BLaER1 (cell line): Measurements from ENCODE around the gene IGF1R.

Source experiments
- H3K27ac ChIP-seq: shearing (Covaris generic); formaldehyde crosslinking; 2 replicates; pipeline ENCODE4 v1.8.1; 2022
- H3K27me3 ChIP-seq: shearing (Covaris generic); formaldehyde crosslinking; 2 replicates; pipeline ENCODE4 v1.8.1; 2022
- H3K36me3 ChIP-seq: shearing (Covaris generic); formaldehyde crosslinking; 2 replicates; pipeline ENCODE4 v1.8.1; 2022
- H3K4me1 ChIP-seq: shearing (Covaris generic); formaldehyde crosslinking; 2 replicates; pipeline ENCODE4 v1.8.1; 2022
- H3K4me2 ChIP-seq: shearing (Covaris generic); formaldehyde crosslinking; 2 replicates; pipeline ENCODE4 v1.8.1; 2022
- H3K4me3 ChIP-seq: shearing (Covaris generic); formaldehyde crosslinking; 2 replicates; pipeline ENCODE4 v1.8.1; 2022
- H3K9ac ChIP-seq: shearing (Covaris generic); formaldehyde crosslinking; 2 replicates; pipeline ENCODE4 v1.8.1; 2022
- H3K9me3 ChIP-seq: shearing (Covaris generic); formaldehyde crosslinking; 2 replicates; pipeline ENCODE4 v1.8.1; 2022
- H4K20me1 ChIP-seq: shearing (Covaris generic); formaldehyde crosslinking; 2 replicates; pipeline ENCODE4 v1.8.1; 2022
- Cebpa-rat ChIP-seq: shearing (Covaris generic); IDR thresholded peaks from 2 replicates; pipeline ENCODE4 v1.8.1; 2022

IGF1R gene

DNA sequence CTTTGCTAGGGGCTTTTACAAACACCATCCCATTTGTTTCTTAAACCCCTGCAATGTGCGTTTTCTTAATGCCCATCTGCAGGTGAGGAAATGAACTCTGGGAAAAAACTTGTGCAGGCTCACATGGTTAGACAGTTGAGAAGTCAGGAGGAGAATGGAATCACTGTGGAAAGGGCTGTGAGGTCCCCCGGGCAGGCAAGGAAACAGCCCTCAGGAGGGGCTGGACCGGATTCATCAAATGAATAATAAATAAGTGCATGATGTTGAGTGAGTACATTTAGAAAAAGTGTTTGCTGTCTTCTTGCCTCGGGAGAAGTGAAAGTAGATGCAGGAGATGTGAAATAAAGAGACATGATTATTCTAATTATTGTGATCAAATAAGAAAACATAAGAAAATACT is 282.7 kb downstream of the IGF1R start:
- no peak overlapping the region for H3K4me3 ChIP-seq
- H3K27ac ChIP-seq: no peak overlapping the region
- no peak for TF ChIP-seq Cebpa-rat
- no peaks in the 10 kb centered on the region for H3K4me1 ChIP-seq
- H3K4me2 ChIP-seq: no peak overlapping the region
- peaks cover 98% of the 10 kb centered on the region for H3K36me3 ChIP-seq
- peaks cover 10% of the 10 kb centered on the region; the same call in 1 of the 2 replicates for H4K20me1 ChIP-seq
- no peaks in the 10 kb centered on the region for H3K9me3 ChIP-seq
- no peaks in the 10 kb centered on the region for H3K27me3 ChIP-seq
- no peak overlapping the region for H3K9ac ChIP-seq

DNA sequence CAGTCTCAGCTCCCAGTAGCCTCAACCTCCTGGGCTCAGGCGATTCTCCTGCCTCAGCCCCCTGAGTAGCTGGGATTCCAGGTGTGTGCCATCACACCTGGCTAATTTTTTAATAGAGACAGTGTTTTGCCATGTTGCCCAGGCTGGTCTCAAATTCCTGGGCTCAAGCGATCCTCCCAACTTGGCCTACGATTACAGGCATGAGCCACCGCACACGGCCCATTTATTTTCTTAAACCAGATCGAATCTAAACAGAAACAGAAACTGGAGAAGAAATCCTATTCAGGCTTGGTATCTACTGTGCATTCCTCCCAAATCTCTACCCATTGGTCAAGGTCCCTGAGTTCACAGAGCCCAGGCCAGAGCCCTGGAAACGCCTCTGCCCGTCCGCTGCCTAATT is 285.1 kb downstream of the IGF1R start:
- no peak overlapping the region for H3K4me2 ChIP-seq
- H4K20me1 ChIP-seq: peaks cover 3% of the 10 kb centered on the region; the same call in 1 of the 2 replicates
- H3K27ac ChIP-seq: no peak overlapping the region
- H3K27me3 ChIP-seq: no peaks in the 10 kb centered on the region
- no peak for TF ChIP-seq Cebpa-rat
- peaks cover 100% of the 10 kb centered on the region for H3K36me3 ChIP-seq
- no peaks in the 10 kb centered on the region for H3K4me1 ChIP-seq
- H3K9me3 ChIP-seq: no peaks in the 10 kb centered on the region
- no peak overlapping the region for H3K4me3 ChIP-seq
- H3K9ac ChIP-seq: no peak overlapping the region

DNA sequence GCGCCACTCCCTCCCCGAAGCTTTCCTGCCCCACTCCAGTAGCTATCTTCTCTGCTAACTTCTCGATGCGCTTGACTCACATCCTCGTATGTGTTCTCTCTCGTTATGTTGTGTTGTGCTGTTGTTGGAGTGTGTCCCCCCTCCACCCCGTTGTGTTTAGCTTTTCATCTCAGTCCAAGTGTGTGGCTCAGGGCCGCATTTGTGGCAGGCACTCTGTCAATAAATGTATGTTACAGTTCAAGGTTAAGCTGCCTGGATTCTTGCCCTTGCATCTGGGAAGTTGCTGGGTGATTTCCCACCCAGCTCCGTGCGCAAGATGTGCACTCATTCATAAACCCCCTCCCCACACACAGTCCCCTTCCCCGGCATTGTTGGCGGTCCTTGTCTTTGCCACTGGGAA is 287.4 kb downstream of the IGF1R start:
- Histone ChIP-seq H3K36me3 (peaks cover 100% of the 10 kb centered on the region), H3K27me3 (no peaks in the 10 kb centered on the region), H3K4me3 (no peak overlapping the region), H3K9me3 (no peaks in the 10 kb centered on the region), H3K27ac (no peak overlapping the region), H3K4me2 (no peak overlapping the region), H3K4me1 (no peaks in the 10 kb centered on the region), H3K9ac (no peak overlapping the region), H4K20me1 (no peaks in the 10 kb centered on the region)
- no peak for TF ChIP-seq Cebpa-rat

DNA sequence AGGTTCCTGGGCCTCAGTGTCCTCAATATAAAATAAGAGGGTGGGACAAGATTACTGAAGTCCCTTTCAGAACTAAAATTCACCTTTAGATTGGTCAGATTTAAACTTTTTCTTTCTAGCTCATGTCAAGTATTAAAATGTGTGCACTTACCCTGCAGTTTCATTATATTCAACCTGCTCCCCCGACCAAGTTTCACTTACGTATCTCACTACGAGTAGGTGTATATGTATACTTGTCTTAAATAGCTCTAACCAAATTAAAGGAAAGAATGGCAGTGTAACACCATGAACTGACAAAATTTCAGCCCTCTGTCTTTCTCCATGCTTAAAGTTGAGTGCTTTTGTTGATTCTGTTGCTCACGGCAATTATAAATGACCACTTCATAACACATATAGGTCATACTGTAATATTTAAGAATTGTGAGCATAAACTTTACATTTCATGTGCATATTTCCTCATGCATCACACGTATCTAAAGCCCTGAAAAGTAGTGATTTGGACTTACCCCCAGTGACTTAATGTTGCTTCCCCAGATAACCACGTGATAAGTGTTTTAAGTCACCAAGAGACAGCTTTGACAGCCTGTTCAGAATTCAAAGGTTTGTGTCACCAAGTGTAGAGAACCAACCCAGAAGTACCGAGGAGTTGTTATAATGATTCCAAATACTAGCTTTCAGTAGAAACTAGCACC is 289.2 kb downstream of the IGF1R start:
- H4K20me1 ChIP-seq: 0 out of 2 replicates have a peak, but pooled peaks cover under 1% of the 10 kb centered on the region
- no peak overlapping the region for H3K9ac ChIP-seq
- H3K27me3 ChIP-seq: no peaks in the 10 kb centered on the region
- H3K4me2 ChIP-seq: no peak overlapping the region
- H3K36me3 ChIP-seq: peaks cover 100% of the 10 kb centered on the region
- no peak overlapping the region for H3K4me3 ChIP-seq
- no peaks in the 10 kb centered on the region for H3K9me3 ChIP-seq
- H3K27ac ChIP-seq: no peak overlapping the region
- TF ChIP-seq Cebpa-rat: no peak
- H3K4me1 ChIP-seq: peaks cover under 1% of the 10 kb centered on the region; the same call in 1 of the 2 replicates

DNA sequence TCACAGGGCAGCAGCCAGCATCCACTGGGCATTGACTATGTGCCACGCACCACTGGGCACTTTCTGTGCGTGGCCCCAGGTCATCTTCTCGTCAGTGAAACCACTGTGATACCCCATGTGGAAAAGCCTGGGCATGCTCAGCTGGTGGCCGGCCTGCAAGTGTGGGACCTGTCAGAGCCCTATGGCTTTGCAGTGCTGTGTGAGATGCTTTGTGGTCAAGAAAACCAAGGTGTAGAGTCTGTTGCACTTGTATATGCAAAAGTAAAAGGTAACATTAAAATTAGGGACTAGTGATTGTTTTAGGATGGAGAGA is 289.7 kb downstream of the IGF1R start:
- H3K36me3 ChIP-seq: peaks cover 100% of the 10 kb centered on the region
- H3K4me3 ChIP-seq: no peak overlapping the region
- peaks cover 6% of the 10 kb centered on the region; the same call in 1 of the 2 replicates for H3K4me1 ChIP-seq
- H3K27ac ChIP-seq: no peak overlapping the region
- H3K4me2 ChIP-seq: no peak overlapping the region
- TF ChIP-seq Cebpa-rat: no peak
- no peaks in the 10 kb centered on the region for H3K27me3 ChIP-seq
- H3K9me3 ChIP-seq: no peaks in the 10 kb centered on the region
- 0 out of 2 replicates have a peak, but pooled peaks cover 6% of the 10 kb centered on the region for H4K20me1 ChIP-seq
- no peak overlapping the region for H3K9ac ChIP-seq

DNA sequence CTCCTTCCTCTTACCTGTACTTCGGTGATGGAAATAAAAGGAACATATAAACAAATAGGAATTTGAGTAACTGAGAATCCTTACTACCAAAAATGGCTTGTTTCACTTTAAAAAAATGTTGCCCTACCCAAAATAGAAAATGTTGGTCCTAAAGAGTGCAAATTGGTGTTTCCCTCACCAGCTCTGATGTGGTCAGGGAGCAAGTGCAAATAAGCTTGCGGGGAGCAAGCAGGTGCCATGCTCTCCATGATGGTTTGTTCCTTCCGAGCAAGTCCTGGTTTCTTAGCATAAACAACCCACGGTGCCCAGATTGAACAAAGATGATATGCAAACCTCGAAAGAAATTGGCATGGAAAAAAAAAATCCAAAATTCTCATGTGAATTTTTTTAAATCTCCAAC is 290.5 kb downstream of the IGF1R start:
- Histone ChIP-seq H3K9ac (no peak overlapping the region), H4K20me1 (0 out of 2 replicates have a peak, but pooled peaks cover 13% of the 10 kb centered on the region), H3K27me3 (no peaks in the 10 kb centered on the region), H3K27ac (no peak overlapping the region), H3K4me1 (peaks cover 12% of the 10 kb centered on the region; the same call in 1 of the 2 replicates), H3K9me3 (no peaks in the 10 kb centered on the region), H3K36me3 (peaks cover 100% of the 10 kb centered on the region), H3K4me3 (no peak overlapping the region), H3K4me2 (no peak overlapping the region)
- no peak for TF ChIP-seq Cebpa-rat

DNA sequence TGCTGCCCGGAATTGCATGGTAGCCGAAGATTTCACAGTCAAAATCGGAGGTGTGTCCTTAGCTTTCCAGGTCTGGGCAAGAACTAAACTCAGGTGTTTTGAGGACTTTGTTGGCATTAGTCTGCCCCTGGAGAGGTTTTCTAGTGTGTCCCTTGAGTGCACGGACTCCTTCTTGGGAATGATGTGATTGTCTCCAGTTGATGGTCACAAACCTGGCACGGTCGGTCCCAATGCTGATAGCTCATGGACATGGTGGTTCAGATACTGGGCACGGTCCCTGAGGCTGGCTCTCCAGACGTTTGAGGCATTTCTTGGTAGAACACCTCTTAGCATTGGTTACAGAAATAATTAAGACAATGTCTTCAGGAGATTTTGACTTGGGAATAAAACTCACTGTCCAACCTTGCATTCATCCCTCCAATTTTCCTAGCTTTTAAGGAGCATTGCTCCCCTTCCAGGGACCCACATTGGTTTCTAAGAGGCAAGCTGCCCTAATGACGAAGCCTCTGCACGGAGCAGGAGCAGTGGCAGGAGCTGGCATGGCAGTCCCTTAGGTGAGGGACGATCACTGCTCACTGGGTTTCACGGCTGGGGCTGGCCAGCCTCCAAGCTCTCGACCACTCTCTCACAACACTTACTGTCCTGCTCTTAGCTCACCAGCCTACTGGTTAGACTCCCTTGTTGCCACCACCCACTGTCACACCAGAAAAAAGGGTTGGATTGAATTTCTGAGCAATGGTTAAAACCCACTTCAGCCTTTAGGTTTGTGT is 291.2 kb downstream of the IGF1R start:
- Histone ChIP-seq H3K36me3 (peaks cover 100% of the 10 kb centered on the region), H3K27me3 (no peaks in the 10 kb centered on the region), H3K27ac (no peak overlapping the region), H3K4me1 (peaks cover 13% of the 10 kb centered on the region; the same call in 1 of the 2 replicates), H4K20me1 (0 out of 2 replicates have a peak, but pooled peaks cover 16% of the 10 kb centered on the region), H3K4me2 (no peak overlapping the region), H3K9ac (no peak overlapping the region), H3K4me3 (no peak overlapping the region), H3K9me3 (no peaks in the 10 kb centered on the region)
- no peak for TF ChIP-seq Cebpa-rat

DNA sequence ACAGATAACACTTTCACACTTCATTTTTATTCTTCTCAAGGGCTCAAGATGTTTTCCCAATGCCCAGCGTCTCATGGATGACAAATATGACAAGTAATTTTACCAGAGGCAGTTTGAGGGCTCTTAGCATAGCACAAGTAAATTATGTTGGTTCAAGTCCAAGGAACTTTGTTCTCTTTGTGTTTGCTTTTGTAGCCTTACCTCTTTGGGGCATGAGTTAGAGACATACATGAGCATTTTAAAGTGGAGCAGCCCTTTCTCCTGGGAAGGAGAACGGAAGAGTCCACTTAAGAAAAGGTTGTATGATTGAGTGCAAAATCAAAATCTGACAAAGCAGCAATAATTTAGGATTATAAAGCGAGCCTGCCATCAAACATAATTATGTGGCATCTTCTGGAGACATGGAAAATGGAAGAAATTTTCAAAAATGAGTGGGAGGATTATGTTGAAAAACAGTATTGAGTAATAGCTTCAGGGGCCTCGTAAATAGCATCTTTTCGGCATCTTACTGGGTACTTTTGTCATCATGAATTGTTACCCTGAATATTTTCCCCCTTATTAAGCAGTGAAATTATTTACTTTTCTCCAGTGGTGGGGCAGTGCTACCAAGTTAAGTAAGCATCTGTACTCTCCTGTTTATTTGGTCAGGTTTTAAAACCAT is 293.4 kb downstream of the IGF1R start:
- no peak overlapping the region for H3K27ac ChIP-seq
- no peak overlapping the region for H3K9ac ChIP-seq
- peaks cover 13% of the 10 kb centered on the region; the same call in 1 of the 2 replicates for H3K4me1 ChIP-seq
- no peak for TF ChIP-seq Cebpa-rat
- no peak overlapping the region for H3K4me3 ChIP-seq
- H4K20me1 ChIP-seq: peaks cover 20% of the 10 kb centered on the region
- H3K27me3 ChIP-seq: no peaks in the 10 kb centered on the region
- H3K36me3 ChIP-seq: peaks cover 98% of the 10 kb centered on the region
- no peaks in the 10 kb centered on the region for H3K9me3 ChIP-seq
- no peak overlapping the region for H3K4me2 ChIP-seq

DNA sequence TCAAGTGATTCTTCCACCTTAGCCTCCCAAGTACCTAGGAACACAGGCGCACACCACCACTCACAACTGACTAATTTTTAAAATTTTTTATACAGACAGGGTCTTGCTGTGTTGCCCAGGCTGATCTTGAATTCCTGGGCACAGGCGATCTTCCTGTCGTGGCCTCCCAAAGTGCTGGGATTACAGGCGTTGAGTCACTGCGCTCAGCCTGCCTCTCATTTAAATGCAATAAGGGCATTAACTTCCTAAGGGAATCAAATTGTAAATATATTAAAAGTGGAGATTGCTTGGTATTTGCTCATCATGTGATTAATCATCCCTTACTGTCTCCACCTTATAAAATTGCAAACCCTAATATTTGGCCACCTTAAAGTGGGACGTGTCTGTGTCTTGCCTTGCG is 294.1 kb downstream of the IGF1R start:
- Histone ChIP-seq H3K36me3 (peaks cover 98% of the 10 kb centered on the region), H3K9ac (no peak overlapping the region), H3K4me3 (no peak overlapping the region), H3K4me2 (no peak overlapping the region), H3K9me3 (no peaks in the 10 kb centered on the region), H3K27ac (no peak overlapping the region), H4K20me1 (peaks cover 20% of the 10 kb centered on the region), H3K4me1 (peaks cover 13% of the 10 kb centered on the region; the same call in 1 of the 2 replicates), H3K27me3 (no peaks in the 10 kb centered on the region)
- no peak for TF ChIP-seq Cebpa-rat
